Measurements from ENCODE around the gene PKNOX2.

The PKNOX2 gene

DNA sequence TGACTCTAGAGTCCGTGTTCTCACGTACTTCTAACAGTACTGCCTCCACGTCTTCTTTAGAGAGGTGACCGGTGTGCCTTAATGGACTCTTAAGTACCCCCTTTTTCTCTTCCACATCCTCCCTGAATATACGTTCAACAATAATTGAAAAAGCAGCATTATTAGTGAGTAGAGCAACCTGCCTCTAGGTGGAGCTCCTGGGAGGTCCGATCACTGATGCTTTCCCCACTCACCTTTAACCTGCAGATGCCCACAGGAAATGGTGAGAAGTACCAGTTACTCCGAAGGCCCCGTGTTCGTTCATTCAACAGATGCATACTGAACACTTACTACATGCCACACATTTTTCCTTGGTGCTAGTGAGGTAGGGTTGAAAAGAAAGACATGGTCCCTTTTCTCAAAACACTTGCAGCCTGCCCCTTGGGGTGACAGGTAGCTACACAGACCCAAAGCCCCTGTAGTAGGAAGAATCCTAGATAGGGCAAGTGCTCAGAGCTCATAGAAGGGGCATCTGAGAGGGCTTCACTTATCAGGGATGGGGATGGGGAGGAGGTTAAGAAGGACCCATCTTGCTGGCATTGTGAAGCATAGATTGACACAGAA lies 258.8 kb downstream of the PKNOX2 start:
- DNase-seq: no peak

DNA sequence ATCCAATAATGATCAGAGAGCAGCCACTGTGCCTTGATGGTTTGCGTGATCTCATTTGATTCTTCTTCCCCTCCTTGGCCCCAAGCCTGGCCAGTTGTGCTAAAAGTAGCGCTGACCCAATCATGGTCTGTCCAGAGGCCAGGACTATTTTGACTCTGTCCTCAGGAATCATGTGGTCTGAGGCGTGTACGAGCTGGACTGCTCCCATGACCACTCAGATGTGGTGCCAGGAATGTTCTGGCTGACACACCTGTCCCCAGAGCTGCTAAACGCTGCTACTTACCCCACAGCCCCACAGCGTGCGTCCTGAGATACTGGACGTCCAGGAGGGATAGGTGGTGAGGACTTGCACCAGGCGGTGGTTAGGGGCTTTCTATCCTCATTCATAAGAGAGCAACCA lies 261.1 kb downstream of the PKNOX2 start:
- DNase-seq: no peak

DNA sequence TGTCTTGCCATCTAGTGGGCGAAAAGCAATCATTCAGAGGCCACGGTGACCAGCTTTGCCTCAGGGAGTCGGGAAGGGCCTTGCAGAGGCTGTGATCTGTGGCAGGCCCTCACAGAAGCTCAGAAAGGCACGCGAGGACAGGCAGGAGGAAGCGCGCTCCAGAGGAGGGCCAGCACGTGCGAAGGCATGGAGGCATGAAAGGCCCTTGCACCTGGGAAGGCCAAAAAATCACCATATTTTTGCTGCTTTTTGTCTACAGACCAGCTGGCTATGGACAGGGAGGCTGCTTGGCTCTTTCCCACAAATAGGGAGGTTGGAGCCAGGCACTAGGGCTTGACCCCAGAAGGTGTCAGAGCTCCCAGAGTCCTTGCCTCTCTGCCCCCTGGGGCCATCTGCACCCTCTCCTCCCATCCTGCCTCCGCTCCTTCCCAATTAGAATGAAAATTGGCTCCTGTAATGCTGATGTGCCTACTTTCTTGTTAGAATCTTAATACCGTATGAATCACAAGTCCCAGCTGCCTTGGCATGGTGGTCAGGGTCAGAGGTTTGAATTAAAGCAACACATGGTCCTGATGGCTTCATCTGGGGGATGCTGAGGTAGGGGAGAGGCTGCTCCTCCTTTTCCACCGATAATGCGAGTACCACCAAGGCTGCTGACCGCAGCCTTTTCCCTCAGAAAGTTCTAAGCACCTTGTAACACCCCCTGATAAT lies 262.4 kb downstream of the PKNOX2 start:
- DNase-seq: no peak

DNA sequence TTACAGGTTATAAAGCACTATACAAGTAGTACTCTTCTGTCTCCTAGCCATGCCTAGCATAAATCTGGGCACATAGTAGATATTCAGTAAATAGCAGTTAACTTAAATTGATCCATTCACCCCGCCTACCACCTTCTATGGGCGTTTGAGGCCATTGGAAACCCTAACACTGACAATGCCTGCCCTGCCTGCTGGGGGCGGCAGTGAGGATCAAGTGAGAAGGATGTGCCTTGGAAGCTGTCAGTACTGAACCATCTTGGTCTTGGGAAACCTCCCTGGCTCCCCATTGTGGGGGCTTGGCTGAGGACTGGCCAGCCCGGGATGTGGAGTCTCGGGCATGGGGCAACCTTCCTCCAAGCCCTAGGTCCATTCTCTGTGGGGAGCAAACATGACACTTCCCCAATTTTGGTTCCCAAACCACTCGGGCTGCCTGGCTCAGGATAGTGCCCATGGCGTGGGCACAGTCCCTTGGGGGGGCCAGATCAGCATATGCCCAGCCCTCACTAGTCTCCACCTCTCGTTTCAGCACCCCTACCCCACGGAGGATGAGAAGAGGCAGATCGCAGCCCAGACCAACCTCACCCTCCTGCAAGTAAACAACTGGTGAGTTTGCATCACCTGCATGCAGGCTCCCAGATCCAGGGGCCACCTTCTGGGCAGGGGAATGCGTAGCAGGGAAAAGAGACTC lies 264.1 kb downstream of the PKNOX2 start:
- DNase-seq: no peak

DNA sequence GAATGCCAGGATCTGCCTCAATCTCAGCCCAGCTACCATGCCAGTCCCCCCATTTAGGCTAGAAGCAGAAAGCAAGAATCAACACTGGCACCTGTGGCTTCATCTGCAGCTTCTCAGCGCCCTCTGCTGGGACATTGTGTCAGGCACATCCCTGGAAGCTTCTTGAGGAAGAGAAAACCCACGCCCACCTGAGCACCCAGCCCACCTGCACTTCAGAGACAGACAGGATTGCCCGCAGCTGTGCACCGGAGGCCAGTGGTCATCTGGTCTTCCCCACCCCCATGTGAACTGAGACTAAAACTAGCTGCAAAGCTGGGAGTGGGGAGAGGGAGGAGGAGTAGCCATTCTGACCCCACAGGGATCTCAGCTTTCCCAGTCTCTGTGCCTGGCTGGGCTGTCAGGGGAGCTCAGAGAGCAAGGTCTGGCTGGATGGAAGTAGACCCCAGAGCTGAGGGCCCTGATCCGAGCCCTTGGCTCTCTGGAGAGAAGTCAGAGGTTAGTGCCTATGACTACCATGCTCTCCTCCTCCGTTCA lies 264.7 kb downstream of the PKNOX2 start:
- DNase-seq: peak; percentile 29 to 58

DNA sequence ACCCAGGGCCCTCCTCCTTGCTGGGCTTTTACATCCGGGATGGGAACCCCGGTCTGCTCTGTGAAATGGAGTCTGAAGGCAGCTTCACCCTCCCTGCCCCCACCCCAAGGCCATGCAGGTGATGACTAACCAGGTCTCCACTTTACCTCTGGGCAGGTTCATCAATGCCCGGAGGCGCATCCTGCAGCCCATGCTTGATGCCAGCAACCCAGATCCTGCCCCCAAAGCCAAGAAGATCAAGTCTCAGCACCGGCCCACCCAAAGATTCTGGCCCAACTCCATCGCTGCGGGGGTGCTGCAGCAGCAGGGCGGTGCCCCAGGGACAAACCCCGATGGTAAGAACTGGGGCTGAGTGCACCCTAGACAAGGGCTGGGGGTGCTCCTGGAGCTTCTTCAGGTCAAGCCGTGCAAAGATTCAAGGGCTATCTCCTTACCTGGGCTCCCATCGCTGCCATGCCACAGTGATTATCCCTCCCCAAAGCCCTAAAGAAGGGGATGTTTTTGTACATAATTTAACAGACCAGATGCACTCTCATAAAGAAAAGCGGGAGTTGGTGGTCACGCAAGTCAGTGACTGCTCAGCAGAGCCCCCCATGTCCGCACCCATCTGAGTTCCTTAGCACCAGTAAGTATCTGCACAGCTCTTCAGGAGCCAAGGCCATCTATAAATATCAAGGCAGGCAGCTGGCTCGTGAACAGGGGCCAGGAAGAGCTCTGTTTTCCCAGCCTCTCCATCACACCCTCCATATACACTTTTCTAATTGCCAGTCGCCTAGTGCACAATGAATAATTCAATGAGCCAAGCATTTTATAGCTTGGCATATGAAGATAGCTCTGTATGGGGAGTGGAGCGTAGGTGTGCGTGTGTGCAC lies 265.5 kb downstream of the PKNOX2 start:
- DNase-seq: no peak

DNA sequence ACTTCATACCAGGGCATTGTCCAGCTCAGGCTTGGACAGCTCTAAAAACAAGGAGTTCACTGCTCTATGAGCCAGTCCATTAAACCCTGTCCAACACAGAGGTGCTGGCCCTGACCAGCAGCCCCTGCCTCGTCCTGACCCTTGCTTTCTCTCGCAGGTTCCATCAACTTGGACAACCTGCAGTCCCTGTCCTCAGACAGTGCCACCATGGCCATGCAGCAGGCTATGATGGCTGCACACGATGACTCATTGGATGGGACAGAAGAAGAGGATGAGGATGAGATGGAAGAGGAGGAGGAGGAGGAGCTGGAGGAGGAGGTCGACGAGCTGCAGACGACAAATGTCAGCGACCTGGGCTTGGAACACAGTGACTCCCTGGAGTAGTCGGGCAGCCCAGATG lies 266.5 kb downstream of the PKNOX2 start:
- no peak for DNase-seq

DNA sequence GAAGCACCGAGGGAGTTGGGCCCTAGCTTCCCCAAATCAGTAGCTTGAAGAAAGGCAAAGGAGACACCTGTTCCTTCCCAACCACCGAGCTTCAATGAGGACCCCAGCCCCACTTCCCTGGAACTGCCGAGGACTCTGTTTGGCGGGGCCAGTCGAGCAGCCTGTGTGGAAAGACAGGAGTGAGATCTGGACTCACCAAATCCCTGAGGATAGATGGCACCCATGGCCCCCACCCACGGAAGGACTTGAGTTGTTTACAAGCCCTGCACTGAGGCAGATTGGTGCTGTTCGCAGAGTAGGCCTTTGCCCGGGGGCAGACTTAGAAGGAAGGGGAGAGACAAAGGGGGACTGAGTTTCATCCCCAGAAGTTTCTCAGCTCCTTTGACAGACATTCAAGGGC lies 266.9 kb downstream of the PKNOX2 start:
- DNase-seq: no peak

DNA sequence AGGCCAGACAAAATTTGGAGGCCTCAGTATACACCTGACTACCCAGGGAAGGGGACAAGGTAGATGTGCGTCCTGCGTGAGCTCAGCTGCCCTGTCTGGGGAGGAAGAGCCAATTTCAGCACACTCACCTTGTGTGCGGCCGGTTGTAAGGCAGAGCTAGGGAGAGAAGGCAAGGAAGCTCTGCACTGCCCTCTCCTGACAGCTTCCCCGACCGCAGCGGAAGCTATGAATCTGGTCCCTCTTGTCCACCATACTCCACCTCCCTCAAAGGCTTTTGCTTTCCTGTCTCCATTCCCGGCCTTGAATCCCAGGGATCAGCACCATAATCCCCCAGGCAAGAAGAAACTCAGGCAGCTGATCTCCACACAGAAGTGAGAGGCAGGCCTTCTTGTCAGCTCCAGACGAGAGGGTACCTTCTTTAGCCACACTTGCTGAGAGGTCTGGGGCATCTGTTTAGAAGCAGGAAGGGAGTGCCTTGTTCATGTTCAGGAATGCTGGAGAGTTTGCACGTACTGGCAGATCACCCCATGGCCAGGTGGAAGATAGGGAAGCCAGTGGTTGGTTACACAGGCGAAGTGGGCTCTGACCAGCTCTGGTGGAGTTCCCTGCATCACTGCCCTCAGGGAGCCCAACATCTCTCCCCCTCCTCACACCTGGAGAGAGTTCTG lies 269.0 kb downstream of the PKNOX2 start:
- peak; percentile 14 to 53 for DNase-seq

DNA sequence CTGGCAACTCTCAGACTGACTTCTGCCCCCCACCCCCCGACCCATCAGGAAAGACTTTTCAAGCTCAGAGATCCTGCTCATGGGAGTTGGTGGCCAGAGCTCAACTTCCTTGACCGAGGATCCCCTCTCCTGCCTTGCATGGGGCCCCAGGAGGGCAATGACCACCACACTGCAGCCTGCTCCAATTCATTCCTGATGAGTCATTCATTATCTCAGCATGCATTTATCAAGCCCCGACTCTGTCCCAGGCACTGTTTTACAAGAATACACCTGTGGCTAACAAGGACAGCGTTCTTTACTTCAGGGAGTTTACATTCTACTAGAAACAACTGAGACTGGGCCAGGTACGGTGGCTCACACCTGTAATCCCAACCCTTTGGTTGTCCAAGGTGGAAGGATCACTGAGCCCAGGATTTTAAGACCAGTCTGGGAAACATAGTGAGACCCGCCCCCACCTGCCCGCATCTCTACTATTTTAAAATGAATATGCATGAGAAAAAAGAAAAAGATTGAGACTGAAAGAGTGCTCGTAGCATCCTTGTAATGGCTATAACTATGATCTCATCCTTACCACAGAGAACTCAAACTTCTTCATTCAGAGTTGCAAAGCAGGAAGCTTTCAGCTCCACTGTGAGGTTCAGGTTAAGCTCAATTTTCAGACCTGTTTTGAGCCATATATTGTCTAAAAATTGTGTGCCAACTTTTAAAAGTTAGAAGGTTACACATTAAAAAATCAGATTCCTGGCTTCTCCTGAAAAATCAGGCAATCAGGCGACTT lies 271.1 kb downstream of the PKNOX2 start:
- DNase-seq: no peak

DNA sequence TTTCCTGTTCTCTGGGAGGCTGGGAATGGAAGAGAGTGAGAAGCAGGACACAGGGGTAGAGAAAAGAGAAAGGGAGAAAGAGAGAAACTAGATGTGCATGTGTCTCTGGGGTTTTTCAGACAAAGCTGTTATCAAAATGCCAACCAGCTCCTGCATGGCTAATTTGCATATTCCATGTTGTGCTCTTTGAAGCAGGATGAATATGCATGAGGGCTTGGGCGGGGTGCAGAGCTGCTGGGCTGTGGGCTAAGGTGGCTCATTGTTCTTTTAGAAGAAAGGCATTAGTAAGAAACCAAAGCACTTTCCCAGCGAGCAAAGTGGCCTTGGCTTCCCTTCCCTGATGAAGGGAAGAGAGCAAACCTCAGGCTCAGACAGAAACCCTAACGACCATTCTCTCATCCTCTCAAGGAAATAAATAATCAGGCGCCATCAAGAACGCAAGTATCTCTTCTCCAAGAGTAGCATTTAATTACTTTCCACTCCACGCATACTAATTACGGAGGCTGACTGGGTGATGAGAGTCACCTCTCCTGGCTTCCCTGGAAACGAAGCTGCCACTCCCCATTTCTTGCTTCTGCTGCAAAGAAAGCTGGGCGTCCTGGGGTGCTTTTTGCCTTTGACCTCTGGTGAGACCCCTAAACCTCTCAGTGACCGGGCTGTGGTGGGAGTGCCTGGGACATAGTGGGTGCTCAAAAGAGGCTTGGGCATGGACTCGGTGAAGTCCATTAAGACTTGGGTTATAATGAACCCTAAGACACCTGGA lies 277.3 kb downstream of the PKNOX2 start:
- DNase-seq: no peak

DNA sequence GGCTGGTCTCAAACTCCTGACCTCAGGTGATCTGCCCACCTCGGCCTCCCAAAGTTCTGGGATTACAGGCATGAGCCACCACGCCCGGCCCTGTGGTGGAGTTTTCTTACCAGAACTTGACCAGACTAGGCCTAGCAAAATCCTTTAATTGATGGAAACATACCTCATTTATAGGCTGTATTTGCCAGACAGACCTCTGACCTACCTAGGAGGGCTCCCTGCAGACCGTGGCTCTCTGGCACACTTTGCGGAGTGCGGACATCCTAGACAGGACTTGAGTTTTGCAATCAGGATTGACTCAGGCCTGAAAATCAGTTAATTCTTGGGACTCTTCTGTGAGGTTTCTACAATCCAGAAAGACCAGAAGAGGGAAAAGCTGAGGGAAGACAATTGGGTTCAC lies 278.4 kb downstream of the PKNOX2 start:
- DNase-seq: no peak

DNA sequence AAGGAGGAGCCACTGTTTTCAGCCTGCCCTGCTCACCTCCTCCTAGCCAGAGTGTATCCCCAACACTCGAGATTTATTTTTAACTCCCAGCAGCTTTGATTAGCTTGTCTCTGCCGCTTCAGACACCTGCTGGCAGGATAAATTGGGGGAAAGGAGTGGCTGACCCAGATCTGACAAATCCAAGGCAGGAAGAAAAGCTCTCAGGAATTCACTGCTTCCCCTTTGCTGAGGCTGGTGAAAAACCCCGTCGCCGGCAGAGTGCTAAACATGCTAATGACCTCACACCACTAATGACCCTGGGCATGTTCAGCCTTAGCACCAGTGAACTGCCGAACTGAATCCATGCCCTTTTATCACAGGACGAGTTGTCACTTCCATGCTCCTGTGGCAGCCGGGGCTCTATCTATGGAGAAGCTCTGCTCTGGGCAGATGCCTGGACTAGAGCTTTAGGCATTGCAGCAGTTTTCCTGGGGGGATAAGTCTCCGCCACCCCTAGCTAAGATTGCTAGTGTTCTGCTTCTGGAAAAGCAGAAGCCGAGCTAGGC lies 279.3 kb downstream of the PKNOX2 start:
- no peak for DNase-seq

DNA sequence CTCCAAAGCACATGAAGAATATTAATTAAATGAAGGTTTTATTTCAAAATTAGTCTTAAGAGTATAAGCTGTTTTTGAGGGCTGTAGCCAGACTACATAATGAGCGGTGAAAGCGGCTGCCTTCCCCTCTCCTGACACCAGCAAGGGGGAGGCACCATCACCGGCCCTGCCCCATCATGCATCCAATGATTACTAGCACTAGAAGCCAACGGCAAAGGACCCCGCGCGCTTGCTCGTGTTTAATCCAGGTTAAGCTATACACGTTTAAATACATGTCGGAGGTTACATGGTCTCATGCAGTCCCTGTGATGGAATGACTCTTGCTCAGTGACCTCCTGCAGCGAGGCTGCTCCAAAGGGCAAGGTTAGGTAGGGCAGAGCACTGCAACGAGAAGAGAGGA lies 281.2 kb downstream of the PKNOX2 start:
- DNase-seq: no peak

DNA sequence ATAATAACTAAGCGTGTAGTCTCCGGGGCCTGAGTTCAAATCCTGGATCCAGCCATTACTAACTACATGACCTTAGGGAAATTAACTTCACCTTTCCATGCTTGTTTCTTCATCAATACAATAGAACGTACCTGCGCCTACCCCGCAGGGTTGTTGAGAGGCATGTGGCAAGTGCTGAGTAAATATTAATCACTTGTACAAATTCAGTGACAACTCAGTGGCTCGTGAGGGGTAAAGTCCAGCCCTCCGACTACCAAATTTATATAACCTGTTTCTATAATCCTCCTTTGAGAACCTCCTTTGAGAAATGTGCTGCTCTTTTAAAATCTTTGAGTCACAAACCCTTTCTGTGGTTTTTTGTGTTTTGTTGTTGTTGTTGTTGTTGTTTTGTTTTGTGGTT lies 281.7 kb downstream of the PKNOX2 start:
- DNase-seq: no peak

DNA sequence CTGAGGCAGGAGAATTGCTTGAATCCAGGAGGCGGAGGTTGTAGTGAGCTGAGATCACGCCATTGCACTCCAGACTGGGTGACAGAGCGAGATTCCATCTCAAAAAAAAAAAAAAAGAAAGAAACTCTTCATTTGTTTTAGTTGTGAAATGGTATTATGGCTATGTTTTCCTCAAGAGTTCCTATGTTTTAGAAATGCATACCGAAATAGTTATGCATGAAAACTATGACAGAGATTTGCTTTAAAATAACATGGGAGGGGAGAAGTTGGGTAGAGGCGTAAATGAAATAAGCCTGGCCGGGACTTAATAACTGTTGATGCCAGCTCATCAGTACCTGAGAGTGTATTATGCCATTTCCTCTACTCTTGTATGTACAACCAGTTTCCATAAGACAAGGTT lies 283.2 kb downstream of the PKNOX2 start:
- no peak for DNase-seq

DNA sequence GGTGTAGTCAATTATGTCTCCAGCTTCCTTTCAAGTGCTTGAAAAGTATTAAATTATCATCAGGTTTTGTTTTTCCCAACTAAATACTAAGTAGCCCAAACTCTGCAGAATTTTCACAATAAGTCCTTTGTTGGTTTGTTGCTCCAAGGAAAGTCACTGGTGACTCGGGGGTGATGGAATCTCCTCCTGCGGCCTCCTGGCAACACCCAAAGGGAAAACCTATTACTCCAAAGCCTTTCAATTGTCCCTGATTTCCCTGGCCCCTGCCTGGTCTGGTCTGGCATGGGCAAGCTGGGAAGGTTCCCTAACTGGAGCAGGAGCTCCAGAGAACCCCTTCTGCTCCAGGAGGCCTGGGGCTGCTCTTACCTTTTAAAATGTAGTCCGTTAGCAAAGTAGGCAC lies 283.6 kb downstream of the PKNOX2 start:
- no peak for DNase-seq

DNA sequence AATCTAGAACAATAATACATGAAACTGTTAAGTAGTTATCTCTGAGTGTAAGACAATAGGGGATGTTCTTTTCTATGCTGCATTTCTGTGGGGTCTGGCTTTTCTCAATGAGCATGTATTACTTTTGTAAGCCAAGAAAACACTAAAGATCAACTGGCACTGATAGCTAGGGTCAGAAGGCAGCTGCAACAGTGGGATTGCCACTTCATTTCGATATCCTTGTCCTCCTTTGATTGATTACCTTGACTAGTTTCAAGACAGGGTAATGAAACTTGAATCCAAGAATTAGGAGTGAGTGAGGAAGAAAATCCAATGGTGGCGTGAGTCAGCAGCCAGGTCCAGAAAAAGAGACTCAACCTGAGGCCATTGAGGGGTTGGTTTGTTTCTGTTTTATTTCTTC lies 285.0 kb downstream of the PKNOX2 start:
- no peak for DNase-seq

DNA sequence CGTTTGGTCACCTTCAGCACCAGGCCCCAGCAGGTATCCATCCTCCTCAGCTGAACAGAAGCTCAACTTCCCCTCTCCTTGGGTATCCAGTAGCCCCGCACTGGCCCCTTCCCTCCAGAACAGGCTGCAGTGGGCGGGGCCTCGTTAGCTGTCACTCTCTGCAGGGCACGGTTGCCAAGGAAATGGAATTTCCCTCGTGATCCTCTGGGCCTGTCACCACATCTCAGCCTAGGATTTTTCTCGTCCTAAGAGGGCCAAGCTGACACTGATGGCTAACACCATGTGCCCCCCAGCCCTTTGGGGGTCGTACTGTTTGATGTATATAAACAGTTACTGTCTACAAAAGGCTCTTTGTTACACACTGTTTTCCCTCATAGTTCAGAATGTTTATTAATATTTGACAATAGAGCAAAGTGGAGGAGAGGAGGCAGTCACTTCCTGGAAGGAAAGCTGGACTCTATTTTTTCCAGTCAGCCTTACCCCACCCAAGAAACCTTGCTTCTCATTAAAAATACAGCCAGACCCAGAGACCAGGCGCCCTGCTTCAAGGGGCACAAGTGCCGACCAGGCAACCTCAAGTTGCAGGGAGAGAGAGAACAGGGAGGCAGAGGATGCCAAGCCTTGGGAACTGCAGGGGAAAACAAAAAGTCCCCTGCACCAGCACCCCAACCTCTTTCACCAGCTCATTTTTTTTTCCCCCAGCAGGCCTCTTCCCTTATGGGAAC lies 287.0 kb downstream of the PKNOX2 start:
- DNase-seq: no peak

DNA sequence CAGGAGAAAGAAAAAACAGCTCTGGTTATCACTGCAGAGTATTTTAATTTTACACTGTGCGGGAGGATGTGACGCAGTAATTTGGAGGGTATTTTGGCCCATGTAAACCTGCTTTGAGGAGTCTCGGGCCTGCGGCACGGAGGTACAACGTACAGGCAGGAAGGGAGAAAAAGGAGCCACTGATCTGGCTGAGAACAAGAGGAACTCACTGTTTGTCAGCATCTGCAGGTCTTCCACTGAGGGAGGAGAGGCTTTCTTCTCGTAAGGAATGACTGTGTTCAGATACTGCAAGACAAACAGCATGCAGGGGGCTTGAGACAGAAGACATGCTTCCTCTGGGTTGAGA lies 287.5 kb downstream of the PKNOX2 start:
- DNase-seq: no peak

All from SHP77 (cell line).